ENCODE data around the gene KLHL26. TPM values are rescaled to one million over a fixed set of nuclear protein-coding genes. Genes with fewer than 3 reads are reported as not detected.

KLHL26 gene
- total RNA-seq, 4 donors from 2014 or later, result 6.7 to 29.0 (median 12.1) TPM

- no peak for TF ChIP-seq CTCF (IDR thresholded peaks at IDR 0.05; ENCODE audit: low read depth)
These were observed 7.4 kb upstream of the KLHL26 start for GRCh38 chr19:18629166-18630088.

- TF ChIP-seq CTCF (IDR thresholded peaks at IDR 0.05; ENCODE audit: low read depth), result no peak
These were observed 3.5 kb upstream of the KLHL26 start for GRCh38 chr19:18633321-18633720.

- no peak for TF ChIP-seq CTCF (IDR thresholded peaks at IDR 0.05; ENCODE audit: low read depth)
These were observed 2.1 kb upstream of the KLHL26 start for GRCh38 chr19:18634612-18635297.

- TF ChIP-seq CTCF (IDR thresholded peaks at IDR 0.05; ENCODE audit: low read depth), result no peak
These were observed 1.0 kb upstream of the KLHL26 start for GRCh38 chr19:18635831-18636182.

GRCh38 chr19:18636183-18636968, 452 bp upstream of the KLHL26 start:
- TF ChIP-seq CTCF (IDR thresholded peaks at IDR 0.05; ENCODE audit: low read depth), result no peak

- TF ChIP-seq CTCF (IDR thresholded peaks at IDR 0.05; ENCODE audit: low read depth), result no peak
These were observed 1.1 kb downstream of the KLHL26 start for GRCh38 chr19:18637673-18638630.

Measured in subcutaneous adipose tissue (tissue), 4 donors.